WTC11 (cell line): ENCODE results near the gene TSC22D3. TPM values are rescaled to one million over a fixed set of nuclear protein-coding genes. Genes with fewer than 3 reads are reported as not detected.

Experiments used
- ATAC-seq: fragments of 200-7000 bp; cut with Tn5 transposase; 2 replicates; pipeline ENCODE4 v1.10.0; 2021; ENCODE audit warnings: mild to moderate bottlenecking, moderate library complexity
- CTCF ChIA-PET: fragments of 300-600 bp; sonication (Branson Sonifier 250); formaldehyde crosslinking; loops from one replicate; lab custom pipeline; 2021; ENCODE audit warnings: antibody characterized with exemption; lab: Charles Lee
- POLR2A ChIA-PET: fragments of 350-600 bp; sonication (Branson Sonifier 250); formaldehyde crosslinking; loops from one replicate; lab custom pipeline; 2021; ENCODE audit warnings: antibody characterized with exemption; lab: Charles Lee
- DNase-seq: peaks from one replicate; pipeline ENCODE4 v3.0.0; 2021; ENCODE audit warnings: low spot score
- H3K27ac Mint-ChIP-seq: 2 replicates; pipeline ENCODE4 v1.8.0; 2021; ENCODE audit warnings: mixed read lengths
- H3K27me3 Mint-ChIP-seq: 2 replicates; pipeline ENCODE4 v1.8.0; 2021; ENCODE audit warnings: low read depth, mild to moderate bottlenecking, moderate library complexity, mixed read lengths
- H3K36me3 Mint-ChIP-seq: 2 replicates; pipeline ENCODE4 v1.8.0; 2021; ENCODE audit warnings: mixed read lengths
- H3K4me1 Mint-ChIP-seq: 2 replicates; pipeline ENCODE4 v1.8.0; 2022; ENCODE audit warnings: mixed read lengths
- H3K4me3 Mint-ChIP-seq: 2 replicates; pipeline ENCODE4 v1.8.0; 2021; ENCODE audit warnings: mild to moderate bottlenecking, moderate library complexity, mixed read lengths
- H3K9me3 Mint-ChIP-seq: 2 replicates; pipeline ENCODE4 v1.8.0; 2021; ENCODE audit warnings: mixed read lengths
- CREB1 ChIP-seq: sonication (generic); formaldehyde crosslinking; IDR thresholded peaks from 2 replicates; pipeline ENCODE4 v1.8.0; 2023; ENCODE audit warnings: mild to moderate bottlenecking, missing genetic modification reagents
- CREM ChIP-seq: sonication (generic); formaldehyde crosslinking; IDR thresholded peaks from 2 replicates; pipeline ENCODE4 v1.8.1; 2022; ENCODE audit warnings: mild to moderate bottlenecking, missing genetic modification reagents, moderate library complexity
- ELF4 ChIP-seq: sonication (generic); formaldehyde crosslinking; IDR thresholded peaks from 2 replicates; pipeline ENCODE4 v1.8.1; 2022; ENCODE audit warnings: low read depth, mild to moderate bottlenecking, moderate library complexity, missing genetic modification reagents
- ERG ChIP-seq: fragments of 250-450 bp; sonication (Bioruptor Pico); IDR thresholded peaks from 2 replicates; pipeline ENCODE4 v1.8.0; 2021; ENCODE audit warnings: mild to moderate bottlenecking
- FOXP1 ChIP-seq: sonication (generic); formaldehyde crosslinking; IDR thresholded peaks from 2 replicates; pipeline ENCODE4 v1.8.0; 2022; ENCODE audit warnings: missing genetic modification reagents, mild to moderate bottlenecking, moderate library complexity, borderline replicate concordance
- GRHL2 ChIP-seq: fragments of 250-450 bp; sonication (Bioruptor Pico); IDR thresholded peaks from 2 replicates; pipeline ENCODE4 v1.8.0; 2022; ENCODE audit warnings: mild to moderate bottlenecking, moderate library complexity; ENCODE audit not compliant: insufficient replicate concordance, severe bottlenecking
- GTF2I ChIP-seq: fragments of 250-450 bp; sonication (Bioruptor Pico); conservative IDR thresholded peaks from 2 replicates; pipeline ENCODE4 v1.4.0; 2021; ENCODE audit warnings: mild to moderate bottlenecking
- MYBL2 ChIP-seq: sonication (generic); formaldehyde crosslinking; IDR thresholded peaks from 2 replicates; pipeline ENCODE4 v1.8.1; 2023; ENCODE audit warnings: mild to moderate bottlenecking, moderate library complexity, missing genetic modification reagents
- NFYB ChIP-seq: sonication (generic); formaldehyde crosslinking; conservative IDR thresholded peaks from 2 replicates; pipeline ENCODE4 v1.8.0; 2022; ENCODE audit warnings: low read depth, missing genetic modification reagents
- RELA ChIP-seq: sonication (generic); formaldehyde crosslinking; IDR thresholded peaks from 2 replicates; pipeline ENCODE4 v1.8.1; 2022; ENCODE audit warnings: missing genetic modification reagents, mild to moderate bottlenecking, borderline replicate concordance
- STAT6 ChIP-seq: sonication (generic); formaldehyde crosslinking; conservative IDR thresholded peaks from 2 replicates; pipeline ENCODE4 v1.8.1; 2023; ENCODE audit warnings: mild to moderate bottlenecking, low read depth, missing genetic modification reagents, moderate library complexity
- TCF7 ChIP-seq: sonication (generic); formaldehyde crosslinking; IDR thresholded peaks from 2 replicates; pipeline ENCODE4 v1.8.0; 2022; ENCODE audit warnings: mild to moderate bottlenecking, low read depth, missing genetic modification reagents, moderate library complexity
- ZNF219 ChIP-seq: sonication (generic); formaldehyde crosslinking; IDR thresholded peaks from 2 replicates; pipeline ENCODE4 v1.8.0; 2023; ENCODE audit warnings: missing genetic modification reagents, mild to moderate bottlenecking, borderline replicate concordance
- ZNF263 ChIP-seq: sonication (generic); formaldehyde crosslinking; IDR thresholded peaks from 2 replicates; pipeline ENCODE4 v1.8.1; 2022; ENCODE audit warnings: low read depth, mild to moderate bottlenecking, moderate library complexity, missing genetic modification reagents
- ZNF317 ChIP-seq: sonication (generic); formaldehyde crosslinking; IDR thresholded peaks from 2 replicates; pipeline ENCODE4 v1.8.1; 2023; ENCODE audit warnings: low read depth, mild to moderate bottlenecking, moderate library complexity, missing genetic modification reagents, borderline replicate concordance
- ZNF671 ChIP-seq: fragments of 250-450 bp; sonication (Bioruptor Pico); IDR thresholded peaks from 2 replicates; pipeline ENCODE4 v1.8.0; 2021; ENCODE audit warnings: mild to moderate bottlenecking
- total RNA-seq: library from RNA; stranded (reverse); gene quantifications from 3 replicates; pipeline ENCODE4 v1.2.3, GENCODE V29; 2021
- TF ChIP-seq, protein P1 (sequence below): sonication (generic); formaldehyde crosslinking; IDR thresholded peaks from 2 replicates; pipeline ENCODE4 v1.8.0; 2022; ENCODE audit warnings: mild to moderate bottlenecking, missing genetic modification reagents

Gene TSC22D3
- total RNA-seq, 1 experiment from 2014 or later: 15.7 TPM

GRCh38 chrX:107677909-107678308 lies 97.7 kb downstream of the TSC22D3 start:
- no peaks in the 10 kb centered on the region for H3K36me3 Mint-ChIP-seq
- no peak overlapping the region for H3K4me3 Mint-ChIP-seq
- H3K9me3 Mint-ChIP-seq: no peaks in the 10 kb centered on the region
- H3K4me1 Mint-ChIP-seq: peaks cover 30% of the 10 kb centered on the region
- no peak overlapping the region for H3K27ac Mint-ChIP-seq
- ATAC-seq (no peak), DNase-seq (no peak)
- H3K27me3 Mint-ChIP-seq: peaks cover 5% of the 10 kb centered on the region; the same call in 1 of the 2 replicates
- ChIA-PET CTCF (interaction anchor here (1.4 to 3.7 kb wide), 6 partner anchors 9 to 98 kb away, joined by 3 to 30 read pairs (median 6); partner anchors contain the start of genes NCBP2L and TSC22D3), POLR2A (interaction anchor here (3.5 kb wide), 1 partner anchor 38 kb away, joined by 11 read pairs; no protein-coding TSS in a partner anchor)
- no peak for TF ChIP-seq ELF4 (CRISPR knock-in tag)
- no peak for TF ChIP-seq MYBL2 (CRISPR knock-in tag)

GRCh38 chrX:107677501-107677901 lies 98.1 kb downstream of the TSC22D3 start:
- no peak for DNase-seq
- CTCF ChIA-PET: interaction anchor here (1.4 to 3.7 kb wide), 6 partner anchors 8 to 99 kb away, joined by 3 to 30 read pairs (median 6); partner anchors contain the start of genes NCBP2L and TSC22D3
- POLR2A ChIA-PET: interaction anchor here (3.5 kb wide), 1 partner anchor 39 kb away, joined by 11 read pairs; no protein-coding TSS in a partner anchor

GRCh38 chrX:107676559-107677378 lies 98.8 kb downstream of the TSC22D3 start:
- Mint-ChIP-seq H3K27me3 (peaks cover 5% of the 10 kb centered on the region; the same call in 1 of the 2 replicates), H3K4me3 (no peak overlapping the region), H3K36me3 (no peaks in the 10 kb centered on the region), H3K27ac (no peak overlapping the region), H3K9me3 (no peaks in the 10 kb centered on the region)
- POLR2A ChIA-PET: interaction anchor here (0.6 to 3.5 kb wide), 2 partner anchors 39 to 64 kb away, joined by 3 to 11 read pairs; no protein-coding TSS in a partner anchor
- no peak for DNase-seq
- CTCF ChIA-PET: interaction anchor here (1.0 to 3.7 kb wide), 6 partner anchors 17 to 99 kb away, joined by 3 to 30 read pairs (median 6); partner anchors contain the start of genes NCBP2L and TSC22D3
- TF ChIP-seq, protein P1, sequence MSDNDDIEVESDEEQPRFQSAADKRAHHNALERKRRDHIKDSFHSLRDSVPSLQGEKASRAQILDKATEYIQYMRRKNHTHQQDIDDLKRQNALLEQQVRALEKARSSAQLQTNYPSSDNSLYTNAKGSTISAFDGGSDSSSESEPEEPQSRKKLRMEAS (CRISPR knock-in tag): peak; percentile 71; the same call in 1 of the 2 replicates
- no peak for TF ChIP-seq ERG (CRISPR knock-in tag)
- TF ChIP-seq, all 79 proteins: peak for 1
- ATAC-seq: no peak
- H3K4me1 Mint-ChIP-seq: peaks cover 30% of the 10 kb centered on the region

More at GRCh38 chrX:107677501-107677901, 98.1 kb downstream of the TSC22D3 start:
- Mint-ChIP-seq H3K27ac (no peak overlapping the region), H3K4me3 (no peak overlapping the region), H3K27me3 (peaks cover 5% of the 10 kb centered on the region; the same call in 1 of the 2 replicates), H3K9me3 (no peaks in the 10 kb centered on the region), H3K36me3 (no peaks in the 10 kb centered on the region), H3K4me1 (peaks cover 30% of the 10 kb centered on the region)
- TF ChIP-seq RELA (CRISPR knock-in tag) (no peak), CREM (no peak), CREB1 (no peak), FOXP1 (CRISPR knock-in tag) (no peak), ZNF671 (CRISPR knock-in tag) (no peak), GTF2I (CRISPR knock-in tag) (no peak), NFYB (no peak), TCF7 (CRISPR knock-in tag) (no peak), STAT6 (CRISPR knock-in tag) (no peak), GRHL2 (CRISPR knock-in tag) (no peak), ZNF219 (CRISPR knock-in tag) (no peak), ZNF317 (CRISPR knock-in tag) (no peak), ZNF263 (no peak)
- TF ChIP-seq, protein P1 (CRISPR knock-in tag): no peak
- no peak; the same call in 1 of the 2 replicates for ATAC-seq
